Muscle layer of colon (tissue), 2 donors: ENCODE data around the gene BMX.

ENCODE experiments used
- H3K27ac ChIP-seq: one replicate; pipeline ENCODE4 v1.7.0; 2013; ENCODE audit warnings: low read depth, mild to moderate bottlenecking, low read length, moderate library complexity
- H3K27me3 ChIP-seq, 2 donors: one replicate each; pipeline ENCODE4 v1.7.0; 2013; ENCODE audit warnings: low read length in 2 of 2, mild to moderate bottlenecking in 2 of 2; ENCODE audit not compliant: insufficient read depth in 2 of 2, control insufficient read depth in 1 of 2
- H3K36me3 ChIP-seq: one replicate; pipeline ENCODE4 v1.7.0; 2013; ENCODE audit warnings: mild to moderate bottlenecking, low read length; ENCODE audit not compliant: insufficient read depth
- H3K4me1 ChIP-seq: one replicate; pipeline ENCODE4 v1.7.0; 2013; ENCODE audit warnings: mild to moderate bottlenecking, low read length; ENCODE audit not compliant: insufficient read depth
- H3K4me3 ChIP-seq, 2 donors: one replicate each; pipeline ENCODE4 v1.7.0; 2013; ENCODE audit warnings: low read length in 2 of 2, low read depth in 1 of 2, mild to moderate bottlenecking in 1 of 2, moderate library complexity in 1 of 2
- H3K9ac ChIP-seq: one replicate; pipeline ENCODE4 v1.7.0; 2013; ENCODE audit warnings: low read length
- H3K9me3 ChIP-seq: one replicate; pipeline ENCODE4 v1.7.0; 2013; ENCODE audit warnings: mild to moderate bottlenecking, low read length
- donor health status: abdominal sarcoma.
- donor health status: Adenocarcinoma of cecum.

BMX gene

DNA sequence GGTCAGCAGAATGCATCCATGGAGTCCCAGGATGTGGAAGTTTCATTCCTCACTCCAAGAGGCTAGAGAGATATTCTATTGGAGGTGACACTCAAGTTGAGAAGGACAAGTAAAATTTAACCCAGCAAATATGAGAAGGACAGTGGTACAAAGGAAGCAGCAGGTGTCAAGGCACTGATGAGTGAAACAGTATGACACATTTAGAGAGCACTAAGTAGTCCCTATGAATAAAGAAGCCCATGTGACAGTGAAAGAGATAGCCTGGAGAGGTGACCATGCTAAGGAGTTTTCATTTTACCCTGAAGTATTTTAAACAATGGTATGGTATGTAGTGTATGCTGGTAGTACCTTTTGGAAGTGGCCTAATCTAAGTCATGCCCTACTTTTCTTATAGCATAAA is 9.2 kb downstream of the BMX start:
- no peaks in the 10 kb centered on the region for H3K9me3 ChIP-seq
- no peak overlapping the region for H3K9ac ChIP-seq
- H3K4me3 ChIP-seq: no peak overlapping the region
- H3K36me3 ChIP-seq: no peaks in the 10 kb centered on the region
- H3K27ac ChIP-seq: no peak overlapping the region
- no peaks in the 10 kb centered on the region for H3K4me1 ChIP-seq
- H3K27me3 ChIP-seq: no peaks in the 10 kb centered on the region

DNA sequence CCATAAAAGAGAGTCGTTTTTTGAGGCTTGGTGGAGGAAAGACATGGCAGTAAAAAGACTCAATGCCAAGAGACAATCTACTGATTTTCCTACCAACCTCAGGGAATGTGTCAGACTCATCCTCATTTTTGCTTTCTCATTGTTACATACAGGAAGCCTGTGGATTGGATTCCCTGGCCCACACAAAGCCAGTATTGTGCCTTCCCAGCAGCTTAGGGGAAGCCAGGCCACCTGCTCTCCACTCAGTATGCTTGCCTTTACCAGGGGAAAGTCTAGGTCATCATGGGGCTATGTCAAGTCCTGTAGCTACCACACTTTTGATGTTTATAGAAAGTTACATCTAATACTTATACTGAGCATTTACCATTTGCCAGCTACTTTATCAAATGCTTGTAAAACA is 11.0 kb downstream of the BMX start:
- Histone ChIP-seq H3K27ac (no peak overlapping the region), H3K27me3 (no peaks in the 10 kb centered on the region), H3K36me3 (no peaks in the 10 kb centered on the region), H3K4me1 (no peaks in the 10 kb centered on the region), H3K9me3 (no peaks in the 10 kb centered on the region), H3K4me3 (no peak overlapping the region), H3K9ac (no peak overlapping the region)

DNA sequence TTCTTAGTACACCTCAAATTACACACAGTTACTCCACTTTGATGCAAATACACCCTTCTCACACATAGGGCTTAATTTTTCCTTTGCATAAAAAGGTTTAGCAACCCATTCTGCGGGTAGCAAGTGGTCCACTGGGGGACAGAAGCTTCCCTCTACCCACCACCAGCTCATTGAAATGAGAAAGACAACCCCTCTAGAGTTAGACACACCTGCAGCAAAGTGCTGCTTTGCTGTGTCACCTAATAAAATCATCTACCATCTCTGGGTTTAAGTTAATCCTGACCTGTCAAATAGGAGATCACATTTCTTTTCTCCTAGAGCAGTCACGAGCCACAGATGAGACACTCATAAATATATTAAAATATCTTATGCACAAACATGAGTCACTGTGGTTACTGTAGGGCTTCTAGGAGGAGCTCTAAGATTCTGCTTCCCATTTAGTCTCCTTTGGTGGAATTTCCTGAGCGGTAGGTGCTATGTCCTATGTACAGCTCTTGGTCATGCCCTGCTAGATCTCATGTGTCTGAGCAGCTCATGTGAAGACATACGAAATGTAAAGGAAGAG is 11.9 kb downstream of the BMX start:
- Histone ChIP-seq H3K36me3 (no peaks in the 10 kb centered on the region), H3K9ac (no peak overlapping the region), H3K4me3 (no peak overlapping the region), H3K4me1 (no peaks in the 10 kb centered on the region), H3K27me3 (no peaks in the 10 kb centered on the region), H3K27ac (no peak overlapping the region), H3K9me3 (no peaks in the 10 kb centered on the region)

DNA sequence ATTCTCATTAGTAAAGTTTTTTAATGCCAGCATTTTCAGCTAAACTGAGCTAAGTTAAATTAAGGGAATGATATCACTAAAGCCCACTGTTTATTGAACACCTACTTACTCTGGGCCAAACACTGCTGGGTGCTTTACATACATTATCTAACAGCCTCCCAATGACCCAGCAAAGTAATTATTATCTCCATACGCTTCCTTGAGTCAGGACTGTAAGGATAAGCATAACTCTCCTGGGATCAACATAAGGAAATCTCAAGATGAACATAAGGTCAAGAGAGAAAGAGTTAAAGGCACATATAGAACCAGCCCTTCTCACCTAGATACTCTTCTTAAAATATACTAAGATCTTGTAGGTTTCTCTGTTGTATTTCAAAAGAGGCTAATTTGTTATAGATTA is 13.7 kb downstream of the BMX start:
- Histone ChIP-seq H3K9ac (no peak overlapping the region), H3K36me3 (no peaks in the 10 kb centered on the region), H3K27ac (no peak overlapping the region), H3K4me1 (no peaks in the 10 kb centered on the region), H3K4me3 (no peak overlapping the region), H3K27me3 (no peaks in the 10 kb centered on the region), H3K9me3 (no peaks in the 10 kb centered on the region)

DNA sequence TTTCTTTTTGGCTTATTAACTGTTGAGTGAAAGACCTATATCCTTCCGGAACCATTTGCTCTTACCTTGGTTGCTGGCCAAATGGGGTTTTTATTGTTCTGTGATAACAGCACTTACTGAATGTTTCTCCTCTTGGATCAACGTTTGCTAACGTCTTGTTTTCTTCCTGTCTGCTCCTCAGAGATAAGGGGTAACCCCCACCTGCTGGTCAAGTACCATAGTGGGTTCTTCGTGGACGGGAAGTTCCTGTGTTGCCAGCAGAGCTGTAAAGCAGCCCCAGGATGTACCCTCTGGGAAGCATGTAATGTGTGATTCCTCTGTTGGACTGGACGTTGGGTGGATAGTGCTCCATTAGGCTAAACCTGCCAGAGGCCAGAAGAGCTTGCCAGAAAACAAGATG is 15.3 kb downstream of the BMX start:
- Histone ChIP-seq H3K27me3 (no peaks in the 10 kb centered on the region), H3K36me3 (no peaks in the 10 kb centered on the region), H3K9me3 (no peaks in the 10 kb centered on the region), H3K4me3 (no peak overlapping the region), H3K4me1 (no peaks in the 10 kb centered on the region), H3K9ac (no peak overlapping the region), H3K27ac (no peak overlapping the region)

DNA sequence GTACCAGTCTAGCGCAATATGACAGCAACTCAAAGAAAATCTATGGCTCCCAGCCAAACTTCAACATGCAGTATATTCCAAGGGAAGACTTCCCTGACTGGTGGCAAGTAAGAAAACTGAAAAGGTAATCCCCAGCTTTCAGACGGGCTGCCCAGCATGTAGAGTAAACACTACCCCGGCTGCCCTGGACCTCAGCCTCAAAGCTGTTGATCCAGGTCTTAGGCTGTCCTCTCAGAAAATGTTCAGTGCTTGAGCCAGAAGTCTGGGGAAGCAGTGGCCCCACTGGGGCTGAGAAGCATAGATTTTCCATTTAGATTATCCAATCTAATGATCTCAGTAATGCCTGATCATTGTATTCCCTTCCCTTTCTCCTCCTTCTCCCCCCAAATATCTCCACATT is 21.9 kb downstream of the BMX start:
- Histone ChIP-seq H3K4me3 (no peak overlapping the region), H3K9ac (no peak overlapping the region), H3K27ac (no peak overlapping the region), H3K36me3 (no peaks in the 10 kb centered on the region), H3K27me3 (no peaks in the 10 kb centered on the region), H3K9me3 (no peaks in the 10 kb centered on the region), H3K4me1 (no peaks in the 10 kb centered on the region)

DNA sequence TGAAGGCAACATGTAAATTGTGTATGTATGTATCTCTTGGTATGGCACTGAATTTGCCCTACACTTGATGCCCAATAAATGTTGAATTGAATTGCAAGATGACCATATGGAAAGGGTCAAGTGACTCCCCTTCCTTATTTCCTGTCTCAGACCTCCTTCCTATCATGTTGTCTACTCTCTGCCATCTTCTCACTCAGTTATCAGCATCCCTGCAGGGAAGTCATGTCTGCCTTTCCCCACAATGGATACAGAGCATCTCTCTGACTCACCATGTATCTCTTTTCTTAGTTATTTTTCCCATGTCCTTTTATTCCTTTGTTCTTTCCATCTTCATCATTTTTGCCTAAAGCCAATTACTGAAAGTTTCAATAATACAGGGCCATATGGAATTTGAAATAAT is 22.5 kb downstream of the BMX start:
- Histone ChIP-seq H3K27ac (no peak overlapping the region), H3K4me3 (no peak overlapping the region), H3K27me3 (no peaks in the 10 kb centered on the region)

DNA sequence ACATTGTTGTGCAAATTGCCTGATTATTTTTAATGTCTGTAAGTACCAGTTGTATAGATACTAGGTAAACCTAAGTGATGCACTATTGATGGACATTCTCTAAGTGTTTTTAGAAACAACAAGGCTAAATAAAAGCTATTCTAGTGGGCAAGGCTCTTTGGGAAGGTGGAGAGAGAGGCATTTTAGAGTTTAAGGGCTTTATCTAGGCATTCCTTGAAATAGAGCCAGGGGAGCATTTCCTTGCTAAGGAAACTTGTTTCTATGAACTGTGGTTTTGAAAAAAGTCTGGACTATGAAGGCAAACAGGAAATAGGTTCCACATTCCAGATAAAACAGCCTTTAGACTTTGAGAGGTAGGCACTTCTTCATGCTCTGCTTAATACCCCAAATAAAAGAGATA is 23.8 kb downstream of the BMX start:
- Histone ChIP-seq H3K36me3 (no peaks in the 10 kb centered on the region), H3K4me3 (no peak overlapping the region), H3K27ac (no peak overlapping the region), H3K4me1 (no peaks in the 10 kb centered on the region), H3K27me3 (no peaks in the 10 kb centered on the region), H3K9me3 (no peaks in the 10 kb centered on the region), H3K9ac (no peak overlapping the region)

More for the DNA sequence above, 22.5 kb downstream of the BMX start:
- H3K9ac ChIP-seq: no peak overlapping the region
- H3K9me3 ChIP-seq: no peaks in the 10 kb centered on the region
- H3K36me3 ChIP-seq: no peaks in the 10 kb centered on the region
- H3K4me1 ChIP-seq: no peaks in the 10 kb centered on the region

DNA sequence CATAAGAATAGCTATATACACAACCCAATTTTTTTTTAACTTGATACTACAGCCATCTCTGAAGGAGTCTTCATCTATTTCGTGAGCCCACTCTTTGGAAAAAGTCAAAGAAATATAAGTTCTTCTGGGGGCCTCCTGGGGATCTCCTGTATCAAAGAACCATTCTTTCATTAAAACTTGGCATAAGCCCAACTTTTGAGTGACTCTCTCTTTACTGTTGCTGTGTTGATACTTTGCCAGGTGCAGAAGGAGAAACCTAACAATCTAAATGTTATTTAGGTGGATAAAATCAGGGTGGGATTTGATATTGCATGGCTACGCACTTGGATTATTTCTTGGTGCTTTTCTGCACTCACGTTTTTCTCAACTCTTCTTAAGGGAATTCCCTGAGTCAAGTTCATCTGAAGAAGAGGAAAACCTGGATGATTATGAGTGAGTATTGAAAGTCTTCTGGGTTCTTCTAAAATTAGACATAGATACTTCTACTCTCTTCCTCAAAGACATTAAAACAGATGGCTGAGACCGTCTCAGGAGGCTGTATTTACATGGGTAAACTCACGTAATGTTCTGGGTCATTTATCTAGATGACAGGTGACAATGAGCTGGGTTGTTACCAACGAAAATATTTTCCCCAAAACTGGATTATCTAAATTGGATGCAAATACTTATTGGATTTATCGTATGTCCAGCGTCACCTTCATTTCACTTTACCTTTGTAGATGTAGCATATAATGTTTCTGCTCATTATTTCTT is 25.2 kb downstream of the BMX start:
- Histone ChIP-seq H3K9me3 (no peaks in the 10 kb centered on the region), H3K9ac (no peak overlapping the region), H3K4me3 (no peak overlapping the region), H3K27ac (no peak overlapping the region), H3K27me3 (peaks cover 0 to 7% of the 10 kb centered on the region in 2 donors), H3K36me3 (no peaks in the 10 kb centered on the region), H3K4me1 (no peaks in the 10 kb centered on the region)

DNA sequence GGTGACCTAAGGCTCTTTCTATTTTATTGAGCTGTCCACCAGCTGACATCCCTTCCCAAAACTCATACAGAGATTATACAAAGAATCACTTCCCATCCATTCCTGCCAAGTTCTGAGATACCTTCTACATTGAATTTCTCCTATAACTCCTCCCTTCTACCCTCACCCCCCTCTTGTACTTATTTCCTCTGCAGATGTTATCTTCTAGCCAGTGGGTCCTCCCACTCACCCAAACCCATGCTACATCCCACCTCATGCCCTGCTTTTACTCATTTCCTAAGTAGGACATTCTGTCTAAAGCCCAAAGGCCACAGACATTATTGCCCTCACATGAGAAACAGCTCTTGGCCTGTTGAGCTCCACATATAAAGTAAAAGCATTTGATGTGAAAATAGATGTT is 28.6 kb downstream of the BMX start:
- Histone ChIP-seq H3K9ac (no peak overlapping the region), H3K4me1 (no peaks in the 10 kb centered on the region), H3K27me3 (peaks cover 3 to 7% of the 10 kb centered on the region in 2 donors), H3K36me3 (no peaks in the 10 kb centered on the region), H3K4me3 (no peak overlapping the region), H3K27ac (no peak overlapping the region), H3K9me3 (no peaks in the 10 kb centered on the region)

DNA sequence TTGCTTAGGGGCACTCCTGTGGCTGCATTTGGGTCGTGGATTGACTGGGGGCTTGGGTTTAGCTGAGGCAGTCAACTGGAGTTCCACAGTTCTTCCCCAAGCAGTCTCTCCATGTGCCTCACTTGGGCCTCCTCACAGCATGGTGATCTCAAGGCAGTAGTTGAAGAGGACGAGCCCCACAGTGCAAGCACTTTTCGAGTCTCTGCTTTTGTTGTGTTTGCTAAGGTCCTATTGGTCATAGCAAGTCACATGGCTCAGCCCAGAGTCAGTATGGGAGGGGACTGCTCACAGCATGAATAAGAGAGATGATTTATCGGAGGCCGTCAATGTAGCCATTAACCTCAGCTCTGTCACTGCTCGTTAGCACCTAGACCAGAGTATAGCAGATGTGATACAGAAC is 29.7 kb downstream of the BMX start:
- Histone ChIP-seq H3K36me3 (no peaks in the 10 kb centered on the region), H3K9ac (no peak overlapping the region), H3K9me3 (no peaks in the 10 kb centered on the region), H3K4me1 (no peaks in the 10 kb centered on the region), H3K27me3 (peaks cover 3 to 7% of the 10 kb centered on the region in 2 donors), H3K4me3 (no peak overlapping the region), H3K27ac (no peak overlapping the region)

DNA sequence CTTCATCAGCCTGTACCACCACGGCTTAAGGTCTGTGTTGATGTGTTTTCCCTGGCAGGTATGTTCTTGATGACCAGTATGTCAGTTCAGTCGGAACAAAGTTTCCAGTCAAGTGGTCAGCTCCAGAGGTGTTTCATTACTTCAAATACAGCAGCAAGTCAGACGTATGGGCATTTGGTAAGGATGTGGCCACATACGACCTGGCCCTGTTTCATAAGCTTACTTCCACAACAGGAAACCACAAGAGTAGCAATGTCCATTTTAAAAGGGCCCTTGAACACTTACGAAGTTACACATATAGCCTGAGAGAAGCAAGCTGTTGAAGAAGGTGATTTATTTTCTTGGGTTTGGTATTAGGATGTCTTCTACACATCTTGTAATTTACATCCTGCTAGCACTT is 46.1 kb downstream of the BMX start:
- peaks cover 0 to 3% of the 10 kb centered on the region in 2 donors for H3K27me3 ChIP-seq
- H3K4me1 ChIP-seq: no peaks in the 10 kb centered on the region
- no peaks in the 10 kb centered on the region for H3K9me3 ChIP-seq
- H3K36me3 ChIP-seq: no peaks in the 10 kb centered on the region
- no peak overlapping the region for H3K4me3 ChIP-seq
- no peak overlapping the region for H3K9ac ChIP-seq
- no peak overlapping the region for H3K27ac ChIP-seq
